Sigmoid colon (tissue), 7 donors: ENCODE data around the gene CSTB. TPM values are rescaled to one million over a fixed set of nuclear protein-coding genes. Genes with fewer than 3 reads are reported as not detected.

Experiments used
- DNase-seq: peaks from one replicate; pipeline ENCODE4 v3.0.0-alpha.2; 2019
- H3K27ac ChIP-seq, 4 donors: fragments of 200-600 bp; sonication (generic); one replicate each; pipeline ENCODE4 v1.5.1; 2016 to 2019; ENCODE audit warnings: mild to moderate bottlenecking in 1 of 4
- H3K27me3 ChIP-seq, 3 donors: fragments of 200-600 bp; sonication (generic); one replicate each; pipeline ENCODE4 v1.5.1; 2019; ENCODE audit warnings: mild to moderate bottlenecking in 1 of 3
- H3K36me3 ChIP-seq, 4 donors: fragments of 200-600 bp; sonication (generic); one replicate each; pipeline ENCODE4 v1.5.1; 2016 to 2019
- H3K4me1 ChIP-seq, 4 donors: fragments of 200-600 bp; sonication (generic); one replicate each; pipeline ENCODE4 v1.5.1; 2017 to 2019
- H3K4me3 ChIP-seq, 4 donors: fragments of 200-600 bp; sonication (generic); one replicate each; pipeline ENCODE4 v1.5.1; 2017 to 2019; ENCODE audit warnings: mild to moderate bottlenecking in 2 of 4, moderate library complexity in 1 of 4
- H3K9me3 ChIP-seq, 4 donors: fragments of 200-600 bp in 3 of 4; sonication (generic) in 3 of 4; one replicate each; pipeline versions ENCODE4 v1.5.1 to v1.6.1; 2013 to 2019
- EP300 ChIP-seq, 4 donors: sonication (generic); formaldehyde crosslinking; IDR thresholded peaks; one replicate each; pipeline ENCODE4 v1.6.1; 2017; ENCODE audit warnings: antibody characterized with exemption in 4 of 4
- POLR2A ChIP-seq, 2 donors: fragments of 450-650 bp; IDR thresholded peaks; one replicate each; pipeline ENCODE4 v1.6.1; 2016; ENCODE audit warnings: antibody characterized with exemption in 2 of 2, mild to moderate bottlenecking in 2 of 2, moderate library complexity in 2 of 2
- POLR2AphosphoS5 ChIP-seq, 4 donors: sonication (generic); formaldehyde crosslinking; IDR thresholded peaks; one replicate each; pipeline ENCODE4 v1.6.1; 2017; ENCODE audit warnings: antibody characterized with exemption in 4 of 4
- WGBS, 2 donors: extraction: QIAGEN DNeasy Blood & Tissue Kit; methylation state at CpG; one replicate each; pipeline ENCODE4 v1.1.7; 2013; 5-methylcytosine and 5-hydroxymethylcytosine counted together
- intact Hi-C: fragments of 100-400 bp; cut with DNase I; formaldehyde crosslinking; loops from one replicate; pipeline ENCODE4 v1.15.1; 2023
- polyA plus RNA-seq, 3 donors: library from polyadenylated mRNA; stranded (reverse); fragments of 200-250 nt; gene quantifications; one replicate each; pipeline ENCODE4 v1.2.3, GENCODE V29; 2013
- total RNA-seq, 4 donors: library from RNA; depleted of rRNA; stranded (reverse); fragments of >200 nt; gene quantifications; one replicate each; pipeline ENCODE4 v1.1.0, GENCODE V29; 2016
- TF ChIP-seq, protein P1 (sequence below), 4 experiments: fragments of 450-650 bp in 3 of 4; fragments of 200-600 bp in 1 of 4; IDR thresholded peaks; one replicate each; pipeline ENCODE4 v1.5.1; 2016 to 2019; ENCODE audit warnings: antibody characterized with exemption in 4 of 4, mild to moderate bottlenecking in 3 of 4, moderate library complexity in 2 of 4
- donor health status: healthy with polysubstance abuse.
- donor health status: Bipolar disorder and iron deficiency.
- donor health status: healthy.

CSTB gene
- total and polyA plus RNA-seq, 7 donors, result 7.1 to 167 (median 9.7) TPM

- Histone ChIP-seq H3K36me3 (peaks cover 8 to 85% (median 34%) of the 10 kb centered on the region in 4 donors), H3K27me3 (no peaks in the 10 kb centered on the region), H3K9me3 (no peaks in the 10 kb centered on the region), H3K27ac (no peak overlapping the region), H3K4me3 (no peak overlapping the region), H3K4me1 (no peaks in the 10 kb centered on the region)
- TF ChIP-seq, protein P1, sequence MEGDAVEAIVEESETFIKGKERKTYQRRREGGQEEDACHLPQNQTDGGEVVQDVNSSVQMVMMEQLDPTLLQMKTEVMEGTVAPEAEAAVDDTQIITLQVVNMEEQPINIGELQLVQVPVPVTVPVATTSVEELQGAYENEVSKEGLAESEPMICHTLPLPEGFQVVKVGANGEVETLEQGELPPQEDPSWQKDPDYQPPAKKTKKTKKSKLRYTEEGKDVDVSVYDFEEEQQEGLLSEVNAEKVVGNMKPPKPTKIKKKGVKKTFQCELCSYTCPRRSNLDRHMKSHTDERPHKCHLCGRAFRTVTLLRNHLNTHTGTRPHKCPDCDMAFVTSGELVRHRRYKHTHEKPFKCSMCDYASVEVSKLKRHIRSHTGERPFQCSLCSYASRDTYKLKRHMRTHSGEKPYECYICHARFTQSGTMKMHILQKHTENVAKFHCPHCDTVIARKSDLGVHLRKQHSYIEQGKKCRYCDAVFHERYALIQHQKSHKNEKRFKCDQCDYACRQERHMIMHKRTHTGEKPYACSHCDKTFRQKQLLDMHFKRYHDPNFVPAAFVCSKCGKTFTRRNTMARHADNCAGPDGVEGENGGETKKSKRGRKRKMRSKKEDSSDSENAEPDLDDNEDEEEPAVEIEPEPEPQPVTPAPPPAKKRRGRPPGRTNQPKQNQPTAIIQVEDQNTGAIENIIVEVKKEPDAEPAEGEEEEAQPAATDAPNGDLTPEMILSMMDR (IDR thresholded peaks at IDR 0.05), result no peak
- TF ChIP-seq POLR2A (IDR thresholded peaks at IDR 0.05) (no peak), POLR2AphosphoS5 (IDR thresholded peaks at IDR 0.05) (no peak), EP300 (IDR thresholded peaks at IDR 0.05) (no peak)
- 90% methylated on average over 28 of the region's 28 CpGs for WGBS, 2 donors
- DNase-seq, result no peak
- intact Hi-C loops, result no loop called here
Measured at GRCh38 chr21:43750339-43751033, 25.6 kb downstream of the CSTB start.

DNA sequence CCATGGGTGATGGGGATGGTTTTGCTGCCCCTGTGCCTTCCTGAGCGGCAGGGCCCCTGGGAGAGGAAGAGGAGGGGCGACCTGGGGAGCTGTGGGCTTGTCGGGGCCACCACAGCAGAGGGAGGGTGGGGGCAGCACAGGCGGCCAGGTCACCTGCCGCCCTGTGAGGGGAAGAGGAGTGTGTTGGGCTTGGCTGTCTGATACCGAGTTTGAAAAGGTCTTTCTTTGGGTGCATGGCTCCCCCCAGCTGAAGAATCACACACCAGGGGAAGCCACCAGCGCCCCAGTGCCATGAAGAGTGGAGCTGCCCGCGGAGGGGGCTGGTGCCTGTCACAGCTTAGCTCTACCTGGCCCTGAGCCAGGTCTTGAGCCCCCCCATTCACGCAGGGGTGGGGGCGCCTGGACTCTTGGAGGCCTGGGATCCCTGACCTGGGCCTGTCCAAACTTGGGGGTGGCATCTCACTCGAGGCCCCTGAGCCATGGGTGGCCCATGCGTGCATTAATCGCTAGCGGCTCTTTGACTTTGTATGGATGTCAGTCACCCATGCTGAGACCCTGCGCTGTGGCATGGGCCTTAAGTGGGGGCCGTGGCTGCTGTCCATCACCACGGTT is 26.4 kb downstream of the CSTB start:
- intact Hi-C loops, result no loop called here
- Histone ChIP-seq H3K27me3 (no peaks in the 10 kb centered on the region), H3K36me3 (peaks cover 7 to 88% (median 33%) of the 10 kb centered on the region in 4 donors), H3K9me3 (no peaks in the 10 kb centered on the region), H3K4me3 (no peak overlapping the region), H3K27ac (no peak overlapping the region), H3K4me1 (no peaks in the 10 kb centered on the region)
- WGBS, 2 donors, result 80 to 92% methylated on average over 18 of the region's 18 CpGs
- TF ChIP-seq, protein P1 (IDR thresholded peaks at IDR 0.05), result no peak
- no peak for TF ChIP-seq POLR2A (IDR thresholded peaks at IDR 0.05)
- TF ChIP-seq POLR2AphosphoS5 (IDR thresholded peaks at IDR 0.05), result no peak
- no peak for TF ChIP-seq EP300 (IDR thresholded peaks at IDR 0.05)
- no peak for DNase-seq

DNA sequence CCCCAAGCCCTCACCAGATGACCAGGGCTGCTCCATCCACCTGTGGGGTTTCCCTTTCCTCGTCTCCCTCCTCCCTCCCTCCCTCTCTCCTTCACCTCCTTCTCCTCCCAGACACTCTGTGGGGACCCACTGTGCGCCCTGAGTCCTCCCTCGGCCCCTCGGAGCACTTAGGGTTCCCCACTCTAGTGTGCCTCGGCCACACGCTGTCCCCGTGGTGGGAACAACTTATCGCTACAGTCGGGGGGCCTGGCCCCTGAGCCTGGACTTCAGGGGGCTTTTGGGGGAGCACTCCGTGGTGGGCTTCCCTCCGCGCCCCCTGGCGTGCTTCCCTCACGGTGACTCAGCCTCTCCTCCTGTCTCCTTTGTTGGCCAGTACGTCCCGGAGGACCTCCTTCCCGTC is 27.5 kb downstream of the CSTB start:
- Histone ChIP-seq H3K4me1 (no peaks in the 10 kb centered on the region), H3K36me3 (peaks cover 7 to 88% (median 31%) of the 10 kb centered on the region in 4 donors), H3K27me3 (no peaks in the 10 kb centered on the region), H3K4me3 (no peak overlapping the region), H3K9me3 (no peaks in the 10 kb centered on the region), H3K27ac (no peak overlapping the region)
- TF ChIP-seq POLR2AphosphoS5 (IDR thresholded peaks at IDR 0.05), result no peak
- TF ChIP-seq, protein P1 (IDR thresholded peaks at IDR 0.05), result no peak
- no peak for TF ChIP-seq POLR2A (IDR thresholded peaks at IDR 0.05)
- TF ChIP-seq EP300 (IDR thresholded peaks at IDR 0.05), result no peak
- WGBS, 2 donors, result 95 to 96% methylated on average over 17 of the region's 17 CpGs
- intact Hi-C loops, result no loop called here
- no peak for DNase-seq

DNA sequence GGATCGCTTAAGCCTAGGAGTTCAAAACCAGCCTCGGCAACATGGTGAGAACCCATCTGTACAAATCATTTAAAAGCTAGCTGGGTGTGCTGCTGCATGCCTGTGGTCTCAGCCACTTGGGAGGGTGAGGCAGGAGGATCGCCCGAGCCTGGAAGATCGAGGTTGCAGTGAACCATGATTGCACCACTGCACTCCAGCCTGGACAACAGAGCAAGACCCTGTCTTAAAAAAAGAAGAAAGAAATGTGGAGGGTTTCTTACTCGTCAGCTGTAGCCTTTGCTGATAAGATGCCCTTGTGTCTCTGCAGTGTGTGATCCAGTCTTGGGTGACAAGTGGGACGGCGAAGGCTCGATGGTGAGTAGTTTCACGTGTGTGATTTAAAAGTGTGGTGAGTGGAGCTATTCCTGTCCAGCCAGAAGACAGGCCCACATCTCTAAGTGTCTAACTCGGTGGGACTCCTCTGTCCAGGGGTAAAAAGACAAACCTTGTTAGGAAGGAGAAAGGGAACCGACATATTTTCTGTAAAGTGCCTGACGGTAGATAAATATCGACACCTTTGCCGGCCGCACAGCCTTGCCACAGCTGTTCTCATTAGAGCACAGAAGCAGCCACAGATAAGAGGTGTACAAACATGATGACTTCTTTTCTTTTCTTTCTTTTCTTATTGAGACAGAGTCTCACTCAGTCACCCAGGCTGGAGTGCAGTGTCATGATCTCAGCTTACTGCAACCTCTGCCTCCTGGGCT is 30.2 kb downstream of the CSTB start:
- WGBS, 2 donors, result 94 to 95% methylated on average over 16 of the region's 16 CpGs

GRCh38 chr21:43744725-43745124 is 31.4 kb downstream of the CSTB start:
- TF ChIP-seq, protein P1 (IDR thresholded peaks at IDR 0.05), result no peak
- TF ChIP-seq EP300 (IDR thresholded peaks at IDR 0.05) (no peak), POLR2AphosphoS5 (IDR thresholded peaks at IDR 0.05) (no peak), POLR2A (IDR thresholded peaks at IDR 0.05) (no peak)
- intact Hi-C loops, result no loop called here
- no peak overlapping the region for H3K4me3 ChIP-seq
- 97% methylated on average over 18 of the region's 18 CpGs for WGBS, 2 donors
- DNase-seq, result no peak
- no peak overlapping the region for H3K27ac ChIP-seq
- peaks cover 0 to 4% (median 0%) of the 10 kb centered on the region in 4 donors for H3K4me1 ChIP-seq
- no peaks in the 10 kb centered on the region for H3K27me3 ChIP-seq
- H3K36me3 ChIP-seq, result peaks cover 7 to 71% (median 15%) of the 10 kb centered on the region in 4 donors
- H3K9me3 ChIP-seq, result no peaks in the 10 kb centered on the region

More for the DNA sequence above, 30.2 kb downstream of the CSTB start:
- no peak overlapping the region for H3K27ac ChIP-seq
- H3K4me3 ChIP-seq, result no peak overlapping the region
- no peaks in the 10 kb centered on the region for H3K27me3 ChIP-seq
- intact Hi-C loops, result no loop called here
- no peak for TF ChIP-seq EP300 (IDR thresholded peaks at IDR 0.05)
- peaks cover 7 to 80% (median 17%) of the 10 kb centered on the region in 4 donors for H3K36me3 ChIP-seq
- peaks cover 0 to 4% (median 0%) of the 10 kb centered on the region in 4 donors for H3K4me1 ChIP-seq
- DNase-seq, result no peak
- H3K9me3 ChIP-seq, result no peaks in the 10 kb centered on the region
